ENCODE results near the gene ZNF74. TPM values are rescaled to one million over a fixed set of nuclear protein-coding genes. Genes with fewer than 3 reads are reported as not detected.

The ZNF74 gene
- total RNA-seq, 4 donors from 2014 or later: 9.8 to 15.0 (median 12.0) TPM

DNA sequence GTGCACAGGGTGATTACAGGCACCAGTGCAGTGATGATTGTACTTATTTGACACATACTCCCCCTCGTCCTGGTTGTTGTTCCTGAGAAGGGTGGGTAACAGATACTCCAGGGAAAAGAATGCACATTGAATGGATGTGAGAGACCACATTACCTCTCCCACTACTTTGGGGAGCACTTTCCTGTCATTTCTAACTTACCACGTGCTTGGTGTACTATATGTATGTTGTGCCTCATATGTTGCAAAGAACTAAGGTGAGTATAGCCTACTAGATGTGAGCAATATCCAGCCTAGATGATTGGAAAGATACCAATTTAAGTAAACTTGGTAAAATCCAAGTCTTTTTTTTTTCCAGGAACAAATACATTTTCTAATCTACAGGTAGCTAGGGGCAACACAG is 58.0 kb downstream of the ZNF74 start:
- DNase-seq: no peak
- no peaks in the 10 kb centered on the region for H3K4me1 ChIP-seq
- H3K9me3 ChIP-seq: no peaks in the 10 kb centered on the region
- no peaks in the 10 kb centered on the region for H3K27me3 ChIP-seq
- H3K4me3 ChIP-seq (replicated peaks in 1 of 3): no peak overlapping the region
- TF ChIP-seq, protein P1, sequence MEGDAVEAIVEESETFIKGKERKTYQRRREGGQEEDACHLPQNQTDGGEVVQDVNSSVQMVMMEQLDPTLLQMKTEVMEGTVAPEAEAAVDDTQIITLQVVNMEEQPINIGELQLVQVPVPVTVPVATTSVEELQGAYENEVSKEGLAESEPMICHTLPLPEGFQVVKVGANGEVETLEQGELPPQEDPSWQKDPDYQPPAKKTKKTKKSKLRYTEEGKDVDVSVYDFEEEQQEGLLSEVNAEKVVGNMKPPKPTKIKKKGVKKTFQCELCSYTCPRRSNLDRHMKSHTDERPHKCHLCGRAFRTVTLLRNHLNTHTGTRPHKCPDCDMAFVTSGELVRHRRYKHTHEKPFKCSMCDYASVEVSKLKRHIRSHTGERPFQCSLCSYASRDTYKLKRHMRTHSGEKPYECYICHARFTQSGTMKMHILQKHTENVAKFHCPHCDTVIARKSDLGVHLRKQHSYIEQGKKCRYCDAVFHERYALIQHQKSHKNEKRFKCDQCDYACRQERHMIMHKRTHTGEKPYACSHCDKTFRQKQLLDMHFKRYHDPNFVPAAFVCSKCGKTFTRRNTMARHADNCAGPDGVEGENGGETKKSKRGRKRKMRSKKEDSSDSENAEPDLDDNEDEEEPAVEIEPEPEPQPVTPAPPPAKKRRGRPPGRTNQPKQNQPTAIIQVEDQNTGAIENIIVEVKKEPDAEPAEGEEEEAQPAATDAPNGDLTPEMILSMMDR (IDR thresholded peaks at IDR 0.05): no peak
- TF ChIP-seq POLR2A (IDR thresholded peaks at IDR 0.05): no peak
- H3K36me3 ChIP-seq: peaks cover 0 to 3% of the 10 kb centered on the region in 2 donors
- H3K27ac ChIP-seq: no peak overlapping the region
- intact Hi-C loops (cut with DNase I): no loop called here
- 82 to 83% methylated on average over 2 of the region's 2 CpGs for WGBS, 2 donors

DNA sequence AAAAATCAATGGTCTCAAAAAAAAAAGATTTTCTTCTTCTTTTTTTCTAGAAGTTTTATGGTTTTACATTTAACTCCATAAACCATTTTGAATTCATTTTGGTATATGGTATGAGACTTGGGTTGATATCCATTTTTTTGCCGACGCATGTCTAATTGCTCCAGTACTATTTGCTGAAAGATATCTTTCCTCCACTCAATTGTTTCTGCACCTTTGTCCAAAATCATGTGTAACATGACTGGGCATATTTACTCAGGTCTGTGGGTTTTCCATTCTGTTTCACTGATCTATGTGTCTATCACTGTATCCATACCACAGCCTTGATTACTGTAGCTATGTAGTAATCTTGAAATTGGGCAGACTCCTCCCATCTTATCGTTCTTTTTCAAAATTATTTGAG is 59.3 kb downstream of the ZNF74 start:
- peaks cover 0 to 6% of the 10 kb centered on the region in 2 donors for H3K36me3 ChIP-seq
- intact Hi-C loops (cut with DNase I): no loop called here

DNA sequence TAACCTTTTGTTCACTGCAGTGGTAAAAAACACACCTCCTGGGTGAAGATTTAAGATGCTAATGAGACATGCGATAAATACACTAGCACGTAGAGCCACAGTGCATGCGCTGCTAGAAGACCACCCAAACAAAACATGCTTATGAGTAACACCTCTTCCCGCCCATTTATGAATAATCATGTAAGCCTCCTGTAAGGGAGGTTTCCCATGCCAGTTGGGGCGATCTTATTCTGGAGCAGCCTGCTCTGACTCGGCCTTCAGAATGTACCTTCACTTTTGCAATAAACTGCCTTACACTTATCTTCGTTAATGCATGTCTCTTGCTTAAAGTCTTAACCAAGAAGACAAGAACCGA is 61.7 kb downstream of the ZNF74 start:
- Histone ChIP-seq H3K27me3 (no peaks in the 10 kb centered on the region), H3K9me3 (no peaks in the 10 kb centered on the region), H3K36me3 (peaks cover 0 to 6% of the 10 kb centered on the region in 2 donors), H3K27ac (no peak overlapping the region), H3K4me3 (replicated peaks in 1 of 3) (no peak overlapping the region), H3K4me1 (no peaks in the 10 kb centered on the region)
- TF ChIP-seq POLR2A (IDR thresholded peaks at IDR 0.05): no peak
- TF ChIP-seq, protein P1 (IDR thresholded peaks at IDR 0.05): no peak
- DNase-seq: no peak
- intact Hi-C loops (cut with DNase I): loop anchor here (2.0 kb wide), 1 partner anchor 37 kb away; no protein-coding TSS in a partner anchor
- 90 to 93% methylated on average over 8 of the region's 8 CpGs for WGBS, 2 donors

More for the DNA sequence above, 59.3 kb downstream of the ZNF74 start:
- Histone ChIP-seq H3K4me1 (no peaks in the 10 kb centered on the region), H3K27ac (no peak overlapping the region), H3K9me3 (no peaks in the 10 kb centered on the region), H3K4me3 (replicated peaks in 1 of 3) (no peak overlapping the region), H3K27me3 (no peaks in the 10 kb centered on the region)
- no peak for DNase-seq
- 95 to 97% methylated on average over 3 of the region's 3 CpGs for WGBS, 2 donors
- no peak for TF ChIP-seq POLR2A (IDR thresholded peaks at IDR 0.05)
- TF ChIP-seq, protein P1 (IDR thresholded peaks at IDR 0.05): no peak

DNA sequence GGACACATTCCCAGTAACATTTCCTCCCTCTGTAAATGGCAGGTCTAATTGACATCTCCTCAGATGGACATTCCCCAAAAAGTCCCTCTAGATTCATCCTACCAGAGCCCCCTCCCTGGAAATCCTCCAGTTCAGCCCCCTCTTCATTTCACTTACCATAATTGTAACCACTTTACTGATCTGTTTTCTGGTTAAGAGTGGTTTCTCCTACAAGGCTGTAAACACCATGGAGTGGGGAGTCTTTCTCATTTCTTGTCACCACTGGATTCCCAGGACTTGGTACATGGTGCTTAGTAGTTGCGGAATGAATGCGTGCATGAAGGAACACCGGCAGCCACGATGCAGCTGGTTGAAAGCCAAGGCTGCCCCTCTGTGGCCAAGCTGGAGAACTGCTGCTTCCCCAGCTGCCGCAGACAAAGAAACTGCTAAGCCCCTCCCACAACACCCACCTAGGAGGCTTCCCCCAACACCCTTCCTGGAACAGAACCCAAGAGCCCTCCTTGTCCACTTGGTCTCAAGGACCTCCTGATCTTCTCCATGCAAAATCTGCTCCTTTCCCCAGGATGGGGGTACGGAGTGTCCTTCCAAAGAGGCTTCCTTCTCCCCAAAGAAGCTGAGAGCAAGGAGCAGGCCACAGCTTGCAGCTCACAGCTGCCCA is 62.2 kb downstream of the ZNF74 start:
- intact Hi-C loops (cut with DNase I): loop anchor here (2.0 kb wide), 1 partner anchor 37 kb away; no protein-coding TSS in a partner anchor
- Histone ChIP-seq H3K4me3 (replicated peaks in 1 of 3) (no peak overlapping the region), H3K27me3 (no peaks in the 10 kb centered on the region), H3K4me1 (no peaks in the 10 kb centered on the region), H3K27ac (no peak overlapping the region), H3K9me3 (no peaks in the 10 kb centered on the region), H3K36me3 (peaks cover 3 to 5% of the 10 kb centered on the region in 2 donors)
- 17 to 48% methylated on average over 2 to 6 of the region's 6 CpGs for WGBS, 2 donors
- TF ChIP-seq, protein P1 (IDR thresholded peaks at IDR 0.05): peak; percentile 65 to 94 (median 92)
- no peak for TF ChIP-seq POLR2A (IDR thresholded peaks at IDR 0.05)
- peak; percentile 76 to 77 for DNase-seq

DNA sequence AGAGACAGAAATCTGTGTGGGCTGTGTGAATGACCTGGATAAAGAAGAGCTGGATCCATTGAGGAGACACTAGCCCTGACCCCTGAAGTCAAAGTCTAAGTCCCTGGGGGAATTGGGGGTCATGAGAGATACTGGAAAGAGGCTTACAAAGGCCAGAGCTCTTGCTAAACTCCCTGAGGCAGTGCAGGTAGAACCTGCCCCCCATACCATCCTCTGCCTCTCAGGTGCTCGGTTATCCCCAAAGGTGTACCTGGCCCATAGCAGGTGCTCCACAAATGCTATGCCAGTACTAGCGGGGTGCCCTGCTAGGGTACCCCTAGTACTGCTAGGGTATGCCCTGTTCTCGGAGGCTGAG is 62.7 kb downstream of the ZNF74 start:
- Histone ChIP-seq H3K27ac (no peak overlapping the region), H3K9me3 (no peaks in the 10 kb centered on the region), H3K27me3 (no peaks in the 10 kb centered on the region), H3K4me3 (replicated peaks in 1 of 3) (no peak overlapping the region), H3K4me1 (no peaks in the 10 kb centered on the region), H3K36me3 (peaks cover 3 to 5% of the 10 kb centered on the region in 2 donors)
- TF ChIP-seq POLR2A (IDR thresholded peaks at IDR 0.05): no peak
- TF ChIP-seq, protein P1 (IDR thresholded peaks at IDR 0.05): no peak
- WGBS, 2 donors: 89 to 96% methylated on average over 2 to 3 of the region's 3 CpGs
- intact Hi-C loops (cut with DNase I): loop anchor here (2.0 kb wide), 1 partner anchor 38 kb away; no protein-coding TSS in a partner anchor
- DNase-seq: no peak
